H1 (cell line): ENCODE data around the gene CMYA5. TPM values are rescaled to one million over a fixed set of nuclear protein-coding genes. Genes with fewer than 3 reads are reported as not detected.

Experiments used
- RBBP5 ChIP-seq: IDR thresholded peaks from 2 replicates; pipeline ENCODE4 v1.7.1; 2012; ENCODE audit warnings: low read depth, mild to moderate bottlenecking, inconsistent platforms, low read length, moderate library complexity, borderline replicate concordance
- ZNF274 ChIP-seq: IDR thresholded peaks from 2 replicates; pipeline ENCODE4 v1.7.0; 2012; ENCODE audit warnings: low read length, borderline replicate concordance; ENCODE audit errors: extremely low read depth
- polyA plus RNA-seq, 7 experiments: library from polyadenylated mRNA; depleted of rRNA in 3 of 7; stranded (reverse) in 5 of 7; unstranded in 2 of 7; fragments of >200 nt in 5 of 7; fragments of 200-250 nt in 2 of 7; gene quantifications; 1 replicate in 5 of 7; 2 replicates in 1 of 7; 4 replicates in 1 of 7; pipeline versions ENCODE4 v1.2.1 to v1.2.3, GENCODE V29; 2011 to 2013; ENCODE audit warnings: missing spikeins in 2 of 7, mixed read lengths in 2 of 7
- total RNA-seq: library from RNA; stranded (reverse); fragmentation: NEBNext Ultra II Directional; extraction: Animal tissue kit (Norgen Biotek cat#: 25700); gene quantifications from 2 replicates; pipeline ENCODE4 v1.2.1, GENCODE V29; 2021

CMYA5 gene
- total and polyA plus RNA-seq, 2 of the 8 experiments (the other 6 are each of a cell fraction or from before 2014, with no cell fraction given): 0.88 to 0.95 TPM

DNA sequence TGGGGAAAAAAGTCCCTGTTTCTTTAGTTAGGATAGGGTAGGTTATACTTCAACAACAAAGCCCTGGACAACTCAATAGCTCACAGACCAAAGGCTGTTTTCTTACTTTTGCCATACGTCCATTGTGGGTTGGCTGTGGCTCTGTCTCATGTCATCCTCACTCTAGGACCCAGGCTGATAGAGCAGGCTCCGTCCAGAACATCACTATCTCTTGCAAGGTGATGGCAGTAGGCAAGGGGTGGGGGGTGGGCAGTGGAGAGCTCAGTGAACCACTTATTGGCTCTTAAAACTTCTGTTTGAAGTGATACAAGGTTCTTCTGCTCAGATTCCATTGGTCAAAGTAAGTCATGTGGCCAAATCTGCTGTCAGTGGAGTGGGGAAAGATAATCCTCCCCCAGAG lies 126.4 kb downstream of the CMYA5 start (continued):
- no peak for TF ChIP-seq RBBP5
- TF ChIP-seq ZNF274: no peak
